ENCODE results near the gene KLC1.
"Not testable (repeated sequence)": the region's sequence is repeated elsewhere in the genome, so short reads cannot be mapped to it uniquely, and the experiment has no call there.

KLC1 gene

DNA sequence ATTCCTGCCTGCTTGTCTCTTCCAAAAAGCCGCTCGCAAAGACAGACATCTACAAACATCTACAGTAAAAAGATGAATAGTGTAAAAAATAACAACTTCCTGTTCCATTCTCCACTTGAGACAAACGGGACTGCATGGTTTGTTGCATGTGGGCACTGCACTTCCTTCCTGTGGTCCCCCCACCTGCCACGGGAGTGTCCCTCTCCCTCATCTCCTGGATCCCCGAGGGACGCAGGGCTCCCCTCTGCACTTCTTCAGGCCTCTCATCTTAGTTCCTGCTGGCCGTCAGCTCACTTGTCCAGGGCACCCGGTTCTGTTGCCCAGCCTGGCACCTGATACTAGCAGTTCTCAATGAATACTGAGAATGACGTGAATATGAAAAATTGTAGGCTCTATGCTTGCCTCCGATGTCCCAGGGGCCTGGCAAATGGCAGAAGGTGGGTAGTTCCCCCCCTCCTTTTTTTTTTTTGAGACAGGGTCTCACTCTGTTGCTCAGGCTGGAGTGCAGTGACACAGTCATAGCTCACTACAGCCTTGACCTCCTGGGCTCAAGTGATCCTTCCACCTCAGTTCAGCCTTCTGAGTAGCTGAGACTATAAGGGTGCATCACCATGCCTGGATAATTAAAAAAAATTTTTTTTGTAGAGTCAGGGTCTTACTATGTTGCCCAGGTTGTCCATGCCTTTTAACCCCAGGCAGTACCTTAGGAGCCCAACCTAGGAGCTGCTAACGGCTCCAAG lies 3.5 kb upstream of the KLC1 start:
- peak; percentile 66 for DNase-seq

DNA sequence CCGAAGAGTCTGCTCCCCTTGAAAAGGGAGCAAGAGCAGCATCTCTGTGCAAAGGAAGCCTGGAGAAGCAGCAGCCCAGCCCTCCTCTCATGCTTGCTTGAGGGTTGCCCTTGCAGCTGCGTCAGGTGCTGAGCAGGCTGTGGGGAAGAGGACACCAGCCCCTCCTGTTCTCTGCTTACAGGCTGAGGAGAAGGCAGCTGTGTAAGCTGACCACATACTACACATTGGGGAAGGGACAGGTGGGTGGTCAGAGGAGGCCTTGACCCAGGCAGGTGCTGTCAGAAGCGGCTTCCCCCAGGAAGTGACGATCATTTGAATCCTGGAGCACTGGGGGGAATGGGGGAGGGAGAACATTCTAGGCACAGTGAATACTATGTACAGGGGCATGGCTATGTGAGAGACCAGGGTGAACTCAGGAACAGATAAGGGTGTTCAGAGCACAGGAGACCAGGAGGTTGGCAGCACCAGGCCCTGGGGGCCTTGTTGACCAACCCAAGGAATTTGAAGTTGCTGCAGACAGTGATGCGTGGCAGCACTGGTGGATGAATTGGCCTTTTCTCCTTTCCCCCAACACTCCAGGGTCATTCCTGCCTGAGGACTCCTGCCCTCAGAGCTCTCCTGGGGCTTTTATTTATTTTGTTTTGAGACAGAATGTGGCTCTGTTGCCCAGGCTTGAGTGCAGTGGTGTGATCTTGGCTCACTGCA lies 2.7 kb upstream of the KLC1 start:
- DNase-seq = peak; percentile 94

DNA sequence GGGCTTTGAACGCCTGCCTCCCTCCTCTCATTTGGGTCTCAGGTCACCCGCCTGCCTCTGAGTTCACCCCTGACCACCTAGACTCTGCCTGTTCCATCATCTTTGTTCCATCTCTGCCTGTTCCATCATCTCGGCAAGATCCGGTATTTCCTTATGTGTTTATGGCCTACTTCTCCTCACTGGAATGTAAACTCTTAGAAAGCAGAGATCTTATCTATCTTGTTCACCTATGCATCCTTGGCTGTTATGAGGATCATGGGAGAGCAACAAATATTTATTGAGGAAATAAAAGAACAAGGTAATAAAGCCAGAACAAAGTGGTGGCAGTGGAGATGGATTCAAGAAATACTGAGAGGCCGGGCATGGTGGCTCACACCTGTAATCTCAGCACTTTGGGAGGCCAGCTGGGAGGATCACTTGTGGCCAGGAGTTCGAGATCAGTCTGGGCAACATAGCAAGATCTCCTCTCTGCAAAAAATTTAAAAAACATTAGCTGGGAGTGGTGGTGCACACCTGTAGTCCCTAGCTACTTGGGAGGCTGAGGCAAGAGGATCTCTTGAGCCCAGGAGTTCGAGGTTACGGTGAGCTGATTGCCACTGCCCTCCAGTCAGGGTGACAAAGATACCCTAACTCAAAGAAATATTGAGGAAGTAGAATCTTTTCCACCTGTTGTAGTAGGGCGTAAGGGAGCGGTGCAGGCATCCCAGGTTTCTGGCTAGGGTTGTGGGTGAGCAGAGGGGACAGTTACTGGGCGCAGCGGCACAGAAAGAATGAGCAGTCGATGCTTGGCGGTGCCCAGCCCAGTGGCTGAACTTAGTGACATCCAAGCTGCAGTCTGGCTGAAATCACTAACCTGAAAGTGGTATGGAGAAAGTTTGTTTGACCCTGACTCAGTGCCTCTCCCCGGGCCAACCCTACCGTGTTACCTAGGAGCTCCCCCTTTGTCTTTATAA lies 1.7 kb upstream of the KLC1 start:
- DNase-seq = peak; percentile 40

DNA sequence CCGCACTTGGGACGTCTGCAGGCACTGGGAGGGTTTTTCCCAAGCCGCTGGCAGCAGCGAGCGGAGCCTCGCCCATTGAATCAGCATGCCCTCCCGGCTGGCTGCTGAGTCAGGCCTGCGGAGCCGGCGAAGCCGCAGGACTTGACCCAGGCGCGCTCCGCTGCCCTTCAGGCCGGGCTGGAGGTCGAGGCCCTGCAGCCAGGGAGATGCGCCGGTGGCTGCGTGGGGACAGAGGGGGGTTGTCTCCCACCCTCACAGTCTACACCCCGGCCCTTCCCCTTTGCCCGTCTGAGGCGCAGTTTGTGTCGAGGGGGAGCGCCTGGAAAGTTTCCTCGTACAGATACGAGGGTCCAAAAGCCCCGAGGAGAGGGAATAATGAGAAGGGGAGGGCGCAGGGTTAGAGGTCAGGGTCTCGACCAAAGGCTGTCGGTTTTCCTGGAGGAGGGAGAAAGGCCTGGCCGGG lies 759 bp upstream of the KLC1 start:
- peak; percentile 84 for DNase-seq

DNA sequence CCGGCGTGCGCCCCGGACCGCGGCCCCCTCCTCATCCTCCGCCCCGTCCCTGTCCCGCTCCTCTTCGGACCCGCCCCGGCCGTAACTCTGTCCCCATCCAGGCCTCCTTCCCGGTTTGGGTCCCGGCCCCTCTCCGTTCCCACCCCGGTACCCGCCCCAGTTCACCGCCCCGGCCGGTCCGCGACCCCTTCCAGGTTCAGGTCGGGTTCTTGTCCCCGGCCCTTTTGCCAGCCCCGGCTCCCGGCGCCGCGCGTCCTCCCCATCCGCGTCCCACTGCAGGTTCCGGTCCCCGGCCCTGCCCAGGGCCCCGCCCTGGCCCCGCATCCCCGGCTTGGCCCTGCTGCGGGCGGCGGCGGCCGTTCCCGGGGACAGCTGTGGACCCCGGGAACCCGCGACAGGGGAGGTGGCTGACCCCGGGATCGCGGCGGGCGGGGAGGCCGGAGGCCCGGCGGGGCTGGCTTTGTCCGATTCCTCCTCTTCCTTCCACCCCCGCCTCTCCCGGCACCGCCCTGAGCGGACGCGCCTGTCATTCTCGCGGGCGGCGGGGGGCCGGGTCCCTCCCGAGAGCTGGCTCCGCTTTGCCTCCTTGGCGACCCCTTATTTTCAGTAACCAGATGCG lies 601 bp downstream of the KLC1 start:
- peak; percentile 45 for DNase-seq

DNA sequence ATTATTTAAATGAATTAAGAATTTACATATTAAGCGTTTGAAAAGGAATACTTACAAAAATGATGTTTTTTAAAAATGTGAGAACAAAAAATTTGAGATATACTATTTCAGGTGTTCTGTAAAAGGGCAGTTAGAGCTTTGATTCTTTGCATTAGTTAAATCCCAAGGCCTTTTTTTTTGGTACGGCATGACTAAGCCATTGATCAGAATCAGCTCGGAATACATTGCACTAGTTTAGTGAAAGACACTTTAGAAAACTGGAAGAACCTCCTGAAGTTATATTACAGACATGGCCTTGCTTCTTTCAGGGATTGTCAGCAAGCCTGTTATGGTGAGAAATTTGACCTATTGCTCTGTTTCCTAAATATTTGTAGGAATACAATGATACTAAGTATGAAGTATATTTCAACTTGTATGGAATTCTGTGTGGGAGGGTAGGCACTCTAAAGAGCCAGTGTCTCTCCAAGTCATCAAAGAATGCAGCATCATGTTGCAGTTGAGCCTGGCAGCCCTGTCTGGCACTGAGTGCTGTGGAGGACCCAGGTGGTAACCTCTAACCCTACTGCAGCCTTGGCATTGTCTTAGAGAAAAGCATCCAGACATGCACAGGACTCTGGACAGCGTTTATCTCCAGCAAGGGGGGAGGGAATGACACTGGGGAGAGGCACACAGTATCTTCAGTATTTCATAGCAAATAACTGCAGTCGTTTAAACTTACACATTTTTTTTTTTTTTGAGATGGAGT lies 1.5 kb downstream of the KLC1 start:
- no peak for DNase-seq

DNA sequence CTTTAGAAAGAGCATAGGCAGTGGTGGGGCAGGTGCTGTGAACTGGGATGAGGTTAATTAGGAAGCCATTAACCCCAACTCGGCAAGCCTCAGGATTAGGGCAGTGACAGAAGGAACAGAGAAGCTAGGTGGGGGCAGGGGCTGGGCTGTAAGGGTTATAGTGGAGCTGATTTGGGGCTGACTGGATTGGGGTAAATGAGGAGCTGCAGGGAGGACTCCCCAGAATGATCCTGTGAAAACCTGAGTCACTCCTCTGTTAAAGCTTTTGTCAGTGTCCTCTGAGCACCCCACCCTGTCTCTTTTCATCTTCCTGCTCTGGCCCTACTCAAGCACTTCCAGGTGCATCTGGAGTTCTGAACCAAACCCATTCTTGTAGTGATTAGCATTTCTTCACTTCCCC lies 4.4 kb downstream of the KLC1 start:
- no peak for DNase-seq

DNA sequence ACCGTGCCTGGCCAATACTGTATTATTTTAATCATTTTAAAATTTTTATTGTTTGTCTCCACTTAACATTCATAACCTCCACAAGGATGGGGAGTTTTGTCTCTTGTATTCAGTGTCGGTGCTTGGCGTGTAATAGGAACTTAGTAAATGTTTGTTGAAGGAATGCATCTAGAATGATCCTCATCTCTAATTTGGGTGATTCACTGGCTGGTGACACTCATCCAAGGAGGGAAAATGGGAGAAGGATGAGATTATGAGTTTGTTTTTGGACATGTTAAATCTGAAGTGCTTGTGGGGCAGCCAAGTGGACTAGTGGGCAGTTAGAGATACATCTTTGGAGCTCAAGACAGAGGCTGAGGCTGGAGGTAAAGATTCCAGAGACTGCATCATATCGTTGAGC lies 5.1 kb downstream of the KLC1 start:
- no peak for DNase-seq

DNA sequence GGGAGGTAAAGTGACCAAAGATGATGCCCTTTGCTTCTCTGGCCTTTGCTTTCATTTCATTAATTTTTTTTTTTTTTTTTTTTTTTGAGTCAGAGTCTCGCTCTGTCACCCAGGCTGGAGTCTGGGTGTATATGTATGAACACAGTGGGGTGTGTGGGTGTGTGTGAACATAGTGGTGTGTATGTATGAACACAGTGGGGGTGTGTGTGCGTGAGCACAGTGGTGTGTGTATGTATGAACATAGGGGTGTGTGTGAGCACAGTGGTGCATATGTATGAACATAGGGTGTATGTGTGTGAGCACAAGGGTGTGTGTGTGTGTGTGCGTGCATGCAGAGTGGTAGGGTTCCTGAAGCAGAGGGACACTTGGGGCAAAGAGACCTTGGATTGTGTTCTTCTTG lies 9.6 kb downstream of the KLC1 start:
- DNase-seq = no peak

DNA sequence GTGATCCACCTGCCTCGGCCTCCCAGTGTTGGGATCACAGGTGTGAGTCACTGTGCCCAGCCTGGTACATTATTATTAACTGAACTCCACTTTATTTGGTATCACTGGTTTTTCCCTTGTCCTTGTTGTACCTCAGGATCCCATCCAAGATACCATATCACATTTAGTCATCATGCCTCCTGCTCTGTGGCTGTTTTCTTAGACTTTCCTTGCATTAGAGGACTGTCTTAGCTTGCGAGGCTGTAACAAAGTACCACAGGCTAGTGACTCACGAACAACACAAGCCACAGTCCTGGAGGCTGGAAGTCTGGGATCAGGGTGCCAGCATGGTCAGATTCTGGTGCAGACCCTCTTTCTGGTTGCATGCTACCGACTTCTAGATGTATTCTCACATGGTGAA lies 12.2 kb downstream of the KLC1 start:
- no peak for DNase-seq

DNA sequence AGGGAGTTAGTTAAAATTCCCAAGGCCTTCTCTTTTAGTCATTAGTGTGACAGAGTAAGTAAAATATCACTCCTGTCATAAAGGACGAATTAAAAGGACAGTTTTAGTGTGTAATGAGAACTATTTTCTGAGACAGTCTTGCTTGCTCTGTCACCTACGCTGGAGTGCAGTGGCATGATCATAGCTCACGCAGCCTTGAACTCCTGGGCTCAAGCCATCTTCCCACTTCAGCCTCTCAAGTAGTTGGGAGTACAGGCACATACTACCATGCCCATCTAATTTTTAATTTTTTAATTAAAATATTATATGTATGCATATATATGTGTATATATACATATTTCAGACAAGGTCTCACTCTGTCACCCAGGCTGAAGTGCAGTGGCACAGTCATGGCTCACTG lies 17.2 kb downstream of the KLC1 start:
- DNase-seq = no peak

DNA sequence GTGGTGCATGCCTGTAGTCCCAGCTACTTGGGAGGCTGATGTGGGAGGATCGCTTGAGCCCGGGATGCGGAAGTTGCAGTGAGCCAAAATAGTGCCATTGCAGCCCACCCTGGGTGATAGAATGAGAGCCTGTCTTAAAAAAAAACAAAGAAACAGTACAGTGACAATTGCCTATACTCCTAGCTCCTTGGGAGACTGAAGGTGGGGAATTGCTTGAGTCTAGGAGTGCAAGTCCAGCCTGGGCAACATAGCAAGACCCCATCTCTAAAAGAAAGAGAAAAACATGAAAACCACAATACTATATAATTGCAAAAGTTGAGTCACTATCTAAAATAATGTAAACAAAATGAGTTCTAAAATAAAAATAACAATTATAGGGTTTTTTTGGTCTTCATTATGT lies 20.0 kb downstream of the KLC1 start:
- DNase-seq = no peak

DNA sequence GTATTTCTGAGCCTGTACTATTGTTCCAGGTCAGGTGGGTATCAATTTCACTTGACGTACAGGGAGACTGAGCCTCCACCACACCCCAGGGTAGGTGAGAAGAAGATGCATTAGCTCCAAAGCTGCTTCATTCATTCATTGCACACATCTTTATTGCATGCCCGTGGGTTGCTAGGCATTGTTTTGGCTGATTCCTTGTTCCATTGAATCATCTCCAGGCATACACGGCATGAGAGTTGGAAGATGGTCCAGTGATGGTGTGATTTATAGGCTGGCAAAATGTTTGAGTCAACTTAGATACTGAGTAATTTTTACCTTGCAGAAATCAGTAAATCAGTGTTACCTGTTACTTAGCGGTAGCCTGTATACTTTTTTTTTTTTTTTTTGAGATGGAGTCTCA lies 21.2 kb downstream of the KLC1 start:
- no peak for DNase-seq

DNA sequence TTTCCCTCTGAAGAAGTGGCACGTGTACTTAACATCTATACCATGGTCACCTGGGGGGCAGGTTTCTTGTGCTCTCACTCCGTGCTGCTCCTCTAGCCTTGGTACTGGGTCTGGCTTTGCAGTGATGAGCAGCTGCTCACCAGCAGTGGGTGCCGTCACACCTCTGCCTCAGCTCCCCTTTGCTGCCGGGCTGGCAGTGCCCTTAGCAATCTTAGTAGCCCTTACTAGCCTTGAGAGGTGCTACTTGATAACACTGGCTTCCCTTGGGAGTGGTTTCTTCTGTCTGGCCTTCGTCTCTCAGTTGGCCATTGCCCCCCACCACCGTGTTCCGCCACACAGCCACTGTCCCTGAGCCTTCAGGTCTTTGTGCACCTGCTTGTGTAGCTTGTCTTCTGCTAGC lies 22.6 kb downstream of the KLC1 start:
- no peak for DNase-seq

DNA sequence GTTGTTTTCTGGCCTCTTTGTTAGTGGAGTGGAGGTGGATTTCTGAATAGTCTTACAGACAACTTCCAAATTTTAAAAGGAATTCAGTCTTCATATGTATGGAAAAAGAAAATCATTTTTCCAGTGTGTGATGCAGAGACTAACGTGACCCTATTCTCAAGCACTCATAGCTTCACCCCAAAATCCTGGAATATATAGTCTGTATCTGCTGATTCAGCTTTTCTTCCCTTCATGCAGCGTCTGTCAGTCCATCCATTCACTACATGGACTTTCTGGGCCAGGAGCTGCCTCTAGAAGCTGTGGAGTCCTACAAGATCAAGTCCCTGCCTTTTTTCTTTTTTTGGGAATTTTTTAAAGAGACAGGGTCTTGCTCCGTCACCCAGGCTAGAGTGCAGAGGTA lies 23.8 kb downstream of the KLC1 start:
- no peak for DNase-seq

DNA sequence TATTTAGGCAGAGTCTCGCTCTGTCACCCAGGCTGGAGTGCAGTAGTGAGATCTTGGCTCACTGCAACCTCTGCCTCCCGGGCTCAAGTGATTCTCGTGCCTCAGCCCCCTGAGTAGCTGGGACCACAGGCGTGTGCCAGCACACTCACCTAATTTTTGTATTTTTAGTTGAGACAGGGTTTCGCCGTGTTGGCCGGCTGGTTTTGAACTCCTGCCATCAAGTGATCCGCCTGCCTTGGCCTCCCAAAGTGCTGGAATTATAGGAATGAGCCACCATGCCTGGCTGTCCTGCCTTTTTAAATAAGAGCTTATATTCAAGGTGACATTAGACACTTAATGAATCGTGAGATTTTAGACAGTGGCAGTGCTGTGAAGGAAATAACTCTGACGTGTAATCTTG lies 24.3 kb downstream of the KLC1 start:
- not testable (repeated sequence) for DNase-seq

DNA sequence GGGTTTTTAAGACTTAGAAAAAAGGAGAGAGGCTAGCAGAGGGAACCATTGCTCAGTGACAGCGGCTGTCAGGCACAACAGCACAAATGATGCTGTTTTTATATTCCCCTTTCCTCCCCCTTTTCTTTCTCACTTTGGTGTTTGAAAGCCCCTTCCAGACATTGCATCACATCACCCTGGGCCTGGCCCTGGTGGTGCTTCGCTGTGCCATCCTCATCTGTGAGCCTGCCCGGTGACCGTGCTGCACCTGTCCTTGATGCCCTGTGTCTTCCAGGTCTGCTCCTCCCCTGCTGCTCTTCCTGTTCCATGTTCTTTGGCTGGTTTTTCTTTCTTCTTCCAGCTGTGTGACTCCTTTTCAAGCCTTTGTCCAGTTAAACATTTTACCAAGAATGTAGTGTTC lies 24.8 kb downstream of the KLC1 start:
- DNase-seq = no peak

DNA sequence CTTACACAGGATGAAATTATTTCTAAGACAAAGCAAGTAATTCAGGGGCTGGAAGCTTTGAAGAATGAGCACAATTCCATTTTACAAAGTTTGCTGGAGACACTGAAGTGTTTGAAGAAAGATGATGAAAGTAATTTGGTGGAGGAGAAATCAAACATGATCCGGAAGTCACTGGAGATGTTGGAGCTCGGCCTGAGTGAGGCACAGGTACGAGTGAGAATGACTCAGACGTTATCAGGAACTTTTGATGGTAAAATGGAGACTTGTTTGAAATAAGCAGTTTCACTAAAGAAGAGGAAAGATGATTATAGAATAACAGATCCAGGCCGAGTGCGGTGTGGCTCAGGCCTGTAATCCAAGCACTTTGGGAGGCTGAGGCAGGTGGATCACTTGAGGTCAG lies 25.6 kb downstream of the KLC1 start:
- DNase-seq = no peak

DNA sequence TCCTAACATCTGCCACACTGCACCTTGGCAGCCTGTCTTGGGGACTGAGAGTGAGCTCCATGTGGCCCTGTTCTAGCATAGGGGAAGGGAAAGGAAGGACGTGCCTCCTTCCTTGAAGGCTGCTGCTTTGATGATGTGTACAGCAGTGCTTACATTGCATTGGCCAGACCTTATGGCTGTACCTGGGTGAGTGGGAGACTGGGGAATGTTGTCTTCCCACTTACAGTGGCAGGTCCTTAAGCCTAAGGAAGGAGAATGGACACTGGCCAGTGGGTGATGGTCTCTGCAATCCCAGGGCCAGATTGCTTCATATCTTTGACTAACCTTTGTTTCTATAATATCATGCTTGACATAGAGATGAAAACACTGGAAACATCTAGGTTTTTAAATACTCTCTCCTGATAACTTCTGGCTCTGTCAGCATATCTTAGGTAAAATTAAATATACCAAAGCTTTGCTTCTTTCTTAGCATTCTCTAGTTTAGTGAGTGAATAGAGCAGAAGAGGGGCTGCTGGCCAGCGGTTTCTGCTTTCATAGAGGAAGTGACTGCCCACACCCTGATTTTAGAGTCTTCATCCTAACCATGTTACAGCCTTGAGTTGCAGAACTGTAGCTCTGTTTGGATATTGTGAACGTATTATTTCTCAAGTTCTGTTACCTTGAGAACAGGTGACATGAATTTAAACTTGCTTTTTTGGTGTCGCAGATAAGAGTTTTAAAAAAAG lies 27.2 kb downstream of the KLC1 start:
- DNase-seq = no peak

DNA sequence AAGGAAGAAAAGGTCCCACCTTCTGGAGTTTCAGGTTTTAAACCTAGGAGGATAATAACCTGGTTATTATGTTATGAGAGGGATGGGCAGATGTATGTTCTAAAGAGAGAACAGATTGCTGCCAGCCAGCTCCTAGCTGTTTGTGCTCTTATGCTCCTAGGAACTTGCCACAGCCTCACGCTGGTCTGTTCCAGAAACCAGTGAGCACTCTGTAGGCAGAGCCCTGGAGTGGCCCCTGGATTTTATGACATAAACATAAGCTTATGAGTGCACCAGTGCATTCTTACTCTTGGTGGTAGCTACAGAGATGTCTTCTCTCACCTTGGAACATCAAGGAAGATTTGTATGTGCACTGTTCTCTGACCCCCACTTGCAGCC lies 27.7 kb downstream of the KLC1 start:
- no peak for DNase-seq

DNA sequence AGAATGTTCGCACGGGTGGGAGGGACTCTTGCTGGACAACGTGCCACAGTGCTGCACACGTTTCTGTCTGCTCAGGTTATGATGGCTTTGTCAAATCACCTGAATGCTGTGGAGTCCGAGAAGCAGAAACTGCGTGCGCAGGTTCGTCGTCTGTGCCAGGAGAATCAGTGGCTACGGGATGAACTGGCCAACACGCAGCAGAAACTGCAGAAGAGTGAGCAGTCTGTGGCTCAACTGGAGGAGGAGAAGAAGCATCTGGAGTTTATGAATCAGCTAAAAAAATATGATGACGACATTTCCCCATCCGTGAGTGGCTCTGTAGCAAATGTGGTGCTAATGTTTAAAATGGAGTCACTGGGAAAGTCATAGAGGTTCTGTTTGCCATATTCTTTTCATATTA lies 28.5 kb downstream of the KLC1 start:
- no peak for DNase-seq

DNA sequence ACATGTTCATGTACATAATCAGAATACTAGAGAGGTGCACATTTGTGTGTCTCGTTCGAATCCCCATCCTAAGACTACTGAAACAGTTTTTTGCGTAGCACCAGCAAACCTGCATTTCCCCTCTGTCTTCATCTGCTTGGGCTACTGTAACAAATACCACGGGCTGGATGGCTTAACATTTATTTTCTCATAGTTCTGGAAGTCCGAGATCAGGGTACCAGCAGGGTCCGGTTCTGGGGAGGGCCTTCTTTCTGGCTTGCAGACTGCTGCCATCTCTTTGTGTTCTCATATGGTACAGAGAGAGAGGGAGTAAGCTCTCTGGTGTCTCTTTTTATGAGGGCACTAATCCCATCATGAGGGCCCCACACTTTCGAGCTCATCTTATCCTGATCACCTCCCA lies 30.6 kb downstream of the KLC1 start:
- no peak for DNase-seq
